OCI-LY1 (cell line): Measurements from ENCODE around the gene CFAP61.

Experiments
- H2AFZ ChIP-seq: fragments of 200-600 bp; sonication (generic), shearing (Covaris generic); 2 replicates; pipeline ENCODE4 v1.6.0; 2014; ENCODE audit warnings: antibody characterized with exemption, mild to moderate bottlenecking, low read length
- H3F3A ChIP-seq: fragments of 200-600 bp; sonication (generic), shearing (Covaris generic); 2 replicates; pipeline ENCODE4 v1.6.0; 2014; ENCODE audit warnings: mild to moderate bottlenecking, antibody characterized with exemption, low read length, moderate library complexity; ENCODE audit not compliant: insufficient read depth
- H3K27ac ChIP-seq: fragments of 200-600 bp; sonication (generic); 2 replicates; pipeline ENCODE4 v1.5.1; 2014; ENCODE audit warnings: low read length, mixed run types, mild to moderate bottlenecking, low read depth; ENCODE audit not compliant: poor library complexity, severe bottlenecking
- H3K27me3 ChIP-seq: fragments of 200-600 bp; sonication (generic); 2 replicates; pipeline ENCODE4 v1.6.0; 2014; ENCODE audit warnings: antibody characterized with exemption, mild to moderate bottlenecking, low read length, moderate library complexity; ENCODE audit not compliant: insufficient read depth
- H3K36me3 ChIP-seq: fragments of 200-600 bp; sonication (generic); 2 replicates; pipeline ENCODE4 v1.6.1; 2014; ENCODE audit warnings: mild to moderate bottlenecking, antibody characterized with exemption, low read length, moderate library complexity, mixed read lengths; ENCODE audit not compliant: insufficient read depth
- H3K4me1 ChIP-seq: fragments of 200-600 bp; sonication (generic); 2 replicates; pipeline ENCODE4 v1.5.1; 2014; ENCODE audit warnings: mild to moderate bottlenecking, low read length, moderate library complexity; ENCODE audit not compliant: insufficient read depth, severe bottlenecking
- H3K4me2 ChIP-seq: fragments of 200-600 bp; sonication (generic), shearing (Covaris generic); 2 replicates; pipeline ENCODE4 v1.6.1; 2014; ENCODE audit warnings: low read length
- H3K4me3 ChIP-seq: fragments of 200-600 bp; sonication (generic); 2 replicates; pipeline ENCODE4 v1.5.1; 2014; ENCODE audit warnings: low read length, low read depth, mild to moderate bottlenecking, mixed read lengths; ENCODE audit not compliant: poor library complexity, severe bottlenecking
- H3K79me2 ChIP-seq: fragments of 200-600 bp; shearing (Covaris generic); 2 replicates; pipeline ENCODE4 v1.6.1; 2016; ENCODE audit warnings: mixed run types, low read length, mixed read lengths; ENCODE audit not compliant: insufficient read depth
- H3K9ac ChIP-seq: fragments of 200-600 bp; sonication (generic), shearing (Covaris generic); 2 replicates; pipeline ENCODE4 v1.6.1; 2014; ENCODE audit warnings: mild to moderate bottlenecking, low read length, mixed read lengths
- H3K9me2 ChIP-seq: fragments of 200-600 bp; sonication (generic), shearing (Covaris generic); 2 replicates; pipeline ENCODE4 v1.6.1; 2014; ENCODE audit warnings: low read depth, mild to moderate bottlenecking, low read length, mixed read lengths
- H3K9me3 ChIP-seq: fragments of 200-600 bp; shearing (Covaris generic); 2 replicates; pipeline ENCODE4 v1.6.1; 2014; ENCODE audit warnings: low read length, mixed read lengths
- H4K20me1 ChIP-seq: fragments of 200-600 bp; sonication (generic), shearing (Covaris generic); 2 replicates; pipeline ENCODE4 v1.6.0; 2016; ENCODE audit warnings: mild to moderate bottlenecking, low read length; ENCODE audit not compliant: insufficient read depth
- EZH2 ChIP-seq: fragments of 200-600 bp; sonication (generic), shearing (Covaris generic); IDR thresholded peaks from 2 replicates; pipeline ENCODE4 v1.8.0; 2017; ENCODE audit warnings: borderline replicate concordance, mixed run types, mild to moderate bottlenecking, antibody characterized with exemption, low read length, moderate library complexity, mixed read lengths
- TF ChIP-seq, protein P1 (sequence below): fragments of 200-600 bp; sonication (generic), shearing (Covaris generic); IDR thresholded peaks from 2 replicates; pipeline ENCODE4 v1.5.1; 2017; ENCODE audit warnings: mild to moderate bottlenecking, antibody characterized with exemption, low read length, moderate library complexity, mixed read lengths

The CFAP61 gene

DNA sequence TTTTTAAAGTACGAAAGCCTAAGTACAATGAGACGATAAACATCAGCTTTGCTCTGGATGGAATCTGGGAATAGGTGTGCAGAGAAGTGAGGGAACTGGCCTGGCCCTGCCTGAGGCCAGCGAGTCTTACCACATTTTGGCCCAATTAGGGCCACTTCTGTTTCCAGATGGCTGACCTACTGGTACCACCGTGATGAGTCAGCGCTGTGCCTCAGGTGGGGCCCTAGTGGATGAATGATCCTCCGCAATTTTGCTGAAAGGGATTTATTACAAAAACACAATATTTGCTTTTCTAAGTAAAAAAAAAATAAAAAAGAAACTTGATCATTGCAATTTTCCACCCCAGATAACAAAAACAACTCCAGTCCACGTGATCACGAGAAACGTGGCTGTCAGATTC is 338.1 kb downstream of the CFAP61 start:
- Histone ChIP-seq H3K27ac (no peak overlapping the region), H3K4me3 (no peak overlapping the region), H3K36me3 (no peaks in the 10 kb centered on the region), H3K4me2 (no peak overlapping the region), H3K9me3 (no peaks in the 10 kb centered on the region), H3K27me3 (no peaks in the 10 kb centered on the region), H3K4me1 (no peaks in the 10 kb centered on the region), H3K79me2 (no peaks in the 10 kb centered on the region), H3K9ac (no peak overlapping the region), H3F3A (no peaks in the 10 kb centered on the region), H4K20me1 (no peaks in the 10 kb centered on the region), H2AFZ (no peak overlapping the region), H3K9me2 (no peaks in the 10 kb centered on the region)
- TF ChIP-seq, protein P1, sequence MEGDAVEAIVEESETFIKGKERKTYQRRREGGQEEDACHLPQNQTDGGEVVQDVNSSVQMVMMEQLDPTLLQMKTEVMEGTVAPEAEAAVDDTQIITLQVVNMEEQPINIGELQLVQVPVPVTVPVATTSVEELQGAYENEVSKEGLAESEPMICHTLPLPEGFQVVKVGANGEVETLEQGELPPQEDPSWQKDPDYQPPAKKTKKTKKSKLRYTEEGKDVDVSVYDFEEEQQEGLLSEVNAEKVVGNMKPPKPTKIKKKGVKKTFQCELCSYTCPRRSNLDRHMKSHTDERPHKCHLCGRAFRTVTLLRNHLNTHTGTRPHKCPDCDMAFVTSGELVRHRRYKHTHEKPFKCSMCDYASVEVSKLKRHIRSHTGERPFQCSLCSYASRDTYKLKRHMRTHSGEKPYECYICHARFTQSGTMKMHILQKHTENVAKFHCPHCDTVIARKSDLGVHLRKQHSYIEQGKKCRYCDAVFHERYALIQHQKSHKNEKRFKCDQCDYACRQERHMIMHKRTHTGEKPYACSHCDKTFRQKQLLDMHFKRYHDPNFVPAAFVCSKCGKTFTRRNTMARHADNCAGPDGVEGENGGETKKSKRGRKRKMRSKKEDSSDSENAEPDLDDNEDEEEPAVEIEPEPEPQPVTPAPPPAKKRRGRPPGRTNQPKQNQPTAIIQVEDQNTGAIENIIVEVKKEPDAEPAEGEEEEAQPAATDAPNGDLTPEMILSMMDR = no peak
- TF ChIP-seq EZH2 = no peak

DNA sequence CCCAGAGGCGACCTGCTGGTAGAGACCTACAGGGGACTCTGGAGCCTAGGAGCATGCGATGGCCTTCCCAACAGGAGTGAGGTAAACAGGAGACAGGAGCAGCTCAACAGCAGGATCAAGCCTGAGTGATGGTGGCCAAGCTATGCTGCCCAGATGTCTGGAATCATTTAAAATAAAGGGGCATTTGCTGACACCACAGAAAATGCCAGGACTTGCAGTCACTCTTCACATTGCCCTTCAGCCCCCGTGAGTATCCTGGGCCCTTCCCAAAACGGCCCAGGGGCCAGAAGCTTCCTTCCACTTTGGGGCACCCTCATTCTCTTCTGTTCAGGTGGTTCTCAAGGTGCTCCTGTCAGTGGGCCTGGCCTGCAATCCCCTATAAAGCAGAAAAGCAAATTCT is 338.8 kb downstream of the CFAP61 start:
- H3K36me3 ChIP-seq = no peaks in the 10 kb centered on the region
- no peaks in the 10 kb centered on the region for H3K4me1 ChIP-seq
- H3K9me3 ChIP-seq = no peaks in the 10 kb centered on the region
- H3K4me2 ChIP-seq = no peak overlapping the region
- H2AFZ ChIP-seq = no peak overlapping the region
- no peaks in the 10 kb centered on the region for H3K27me3 ChIP-seq
- H3K4me3 ChIP-seq = no peak overlapping the region
- TF ChIP-seq, protein P1 = no peak
- no peak for TF ChIP-seq EZH2
- H3K9ac ChIP-seq = no peak overlapping the region
- H3K9me2 ChIP-seq = no peaks in the 10 kb centered on the region
- no peaks in the 10 kb centered on the region for H3F3A ChIP-seq
- no peak overlapping the region for H3K27ac ChIP-seq
- H4K20me1 ChIP-seq = no peaks in the 10 kb centered on the region
- no peaks in the 10 kb centered on the region for H3K79me2 ChIP-seq

DNA sequence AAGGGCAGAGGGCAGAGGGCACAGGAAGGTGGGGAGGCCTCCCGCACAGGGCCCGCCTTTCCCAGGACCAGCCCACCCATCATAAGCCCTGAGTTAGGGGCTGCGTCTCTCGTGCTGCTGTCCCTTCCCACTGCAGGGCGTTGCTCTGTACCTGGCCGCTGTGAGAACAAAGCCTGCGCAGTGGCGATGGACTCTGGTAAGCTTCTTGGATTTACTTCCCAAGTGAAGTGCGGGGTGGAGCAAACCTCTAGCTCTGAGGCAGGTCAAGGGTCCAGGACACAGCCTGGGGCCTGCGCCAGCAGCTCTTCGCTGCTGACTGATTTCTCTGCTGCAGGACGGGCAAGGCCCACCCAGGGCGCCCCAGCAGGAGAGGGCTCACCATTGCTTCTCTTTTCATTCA is 339.4 kb downstream of the CFAP61 start:
- no peak overlapping the region for H3K27ac ChIP-seq
- H4K20me1 ChIP-seq = no peaks in the 10 kb centered on the region
- no peaks in the 10 kb centered on the region for H3K36me3 ChIP-seq
- no peaks in the 10 kb centered on the region for H3F3A ChIP-seq
- no peak overlapping the region for H3K4me3 ChIP-seq
- H2AFZ ChIP-seq = no peak overlapping the region
- no peaks in the 10 kb centered on the region for H3K9me3 ChIP-seq
- H3K4me1 ChIP-seq = no peaks in the 10 kb centered on the region
- H3K27me3 ChIP-seq = no peaks in the 10 kb centered on the region
- TF ChIP-seq EZH2 = no peak
- TF ChIP-seq, protein P1 = no peak
- no peaks in the 10 kb centered on the region for H3K9me2 ChIP-seq
- H3K79me2 ChIP-seq = no peaks in the 10 kb centered on the region
- no peak overlapping the region for H3K4me2 ChIP-seq
- no peak overlapping the region for H3K9ac ChIP-seq
